ENCODE data around the gene SPECC1. TPM values are rescaled to one million over a fixed set of nuclear protein-coding genes. Genes with fewer than 3 reads are reported as not detected.
"Not testable (repeated sequence)": the region's sequence is repeated elsewhere in the genome, so short reads cannot be mapped to it uniquely, and the experiment has no call there.

Gene SPECC1
- total and polyA plus RNA-seq, 9 of the 15 experiments (the other 6 are each of a cell fraction or from before 2014, with no cell fraction given): 2.4 to 19.6 (median 14.7) TPM

DNA sequence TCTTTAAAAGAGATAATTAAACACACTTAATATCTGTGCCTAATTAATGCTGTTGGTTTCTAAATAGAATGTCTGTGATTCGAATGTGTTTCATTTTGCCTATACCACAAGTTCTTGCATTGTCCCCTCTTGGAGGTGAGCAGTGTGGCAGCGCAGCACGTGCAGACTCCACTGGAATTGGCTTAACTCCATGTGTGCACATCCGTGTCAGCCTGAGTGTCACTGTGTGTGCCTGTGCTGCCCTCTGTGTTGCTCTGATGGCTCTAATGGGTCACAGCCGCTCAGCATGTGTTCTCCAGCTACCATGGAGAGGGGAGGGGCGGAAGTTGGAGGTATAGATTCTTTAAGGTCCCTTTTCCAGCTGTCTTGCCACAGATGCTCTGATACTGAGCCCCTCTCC is 226.6 kb downstream of the SPECC1 start (continued):
- TF ChIP-seq, protein P1, sequence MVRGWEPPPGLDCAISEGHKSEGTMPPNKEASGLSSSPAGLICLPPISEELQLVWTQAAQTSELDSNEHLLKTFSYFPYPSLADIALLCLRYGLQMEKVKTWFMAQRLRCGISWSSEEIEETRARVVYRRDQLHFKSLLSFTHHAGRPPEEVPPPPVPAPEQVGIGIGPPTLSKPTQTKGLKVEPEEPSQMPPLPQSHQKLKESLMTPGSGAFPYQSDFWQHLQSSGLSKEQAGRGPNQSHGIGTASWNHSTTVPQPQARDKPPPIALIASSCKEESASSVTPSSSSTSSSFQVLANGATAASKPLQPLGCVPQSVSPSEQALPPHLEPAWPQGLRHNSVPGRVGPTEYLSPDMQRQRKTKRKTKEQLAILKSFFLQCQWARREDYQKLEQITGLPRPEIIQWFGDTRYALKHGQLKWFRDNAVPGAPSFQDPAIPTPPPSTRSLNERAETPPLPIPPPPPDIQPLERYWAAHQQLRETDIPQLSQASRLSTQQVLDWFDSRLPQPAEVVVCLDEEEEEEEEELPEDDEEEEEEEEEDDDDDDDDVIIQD (CRISPR knock-in tag; IDR thresholded peaks at IDR 0.05): no peak
- no peak for TF ChIP-seq ZNF23 (CRISPR knock-in tag; IDR thresholded peaks at IDR 0.05)
- no peak for TF ChIP-seq SMAD4 (CRISPR knock-in tag; conservative IDR thresholded peaks at IDR 0.05)
- TF ChIP-seq, protein P2, sequence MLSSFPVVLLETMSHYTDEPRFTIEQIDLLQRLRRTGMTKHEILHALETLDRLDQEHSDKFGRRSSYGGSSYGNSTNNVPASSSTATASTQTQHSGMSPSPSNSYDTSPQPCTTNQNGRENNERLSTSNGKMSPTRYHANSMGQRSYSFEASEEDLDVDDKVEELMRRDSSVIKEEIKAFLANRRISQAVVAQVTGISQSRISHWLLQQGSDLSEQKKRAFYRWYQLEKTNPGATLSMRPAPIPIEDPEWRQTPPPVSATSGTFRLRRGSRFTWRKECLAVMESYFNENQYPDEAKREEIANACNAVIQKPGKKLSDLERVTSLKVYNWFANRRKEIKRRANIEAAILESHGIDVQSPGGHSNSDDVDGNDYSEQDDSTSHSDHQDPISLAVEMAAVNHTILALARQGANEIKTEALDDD (IDR thresholded peaks at IDR 0.05): no peak
- no peak for TF ChIP-seq BCL6 (CRISPR knock-in tag; IDR thresholded peaks at IDR 0.05)
- no peak for TF ChIP-seq PHB2 (IDR thresholded peaks at IDR 0.05; ENCODE audit: low read depth)

DNA sequence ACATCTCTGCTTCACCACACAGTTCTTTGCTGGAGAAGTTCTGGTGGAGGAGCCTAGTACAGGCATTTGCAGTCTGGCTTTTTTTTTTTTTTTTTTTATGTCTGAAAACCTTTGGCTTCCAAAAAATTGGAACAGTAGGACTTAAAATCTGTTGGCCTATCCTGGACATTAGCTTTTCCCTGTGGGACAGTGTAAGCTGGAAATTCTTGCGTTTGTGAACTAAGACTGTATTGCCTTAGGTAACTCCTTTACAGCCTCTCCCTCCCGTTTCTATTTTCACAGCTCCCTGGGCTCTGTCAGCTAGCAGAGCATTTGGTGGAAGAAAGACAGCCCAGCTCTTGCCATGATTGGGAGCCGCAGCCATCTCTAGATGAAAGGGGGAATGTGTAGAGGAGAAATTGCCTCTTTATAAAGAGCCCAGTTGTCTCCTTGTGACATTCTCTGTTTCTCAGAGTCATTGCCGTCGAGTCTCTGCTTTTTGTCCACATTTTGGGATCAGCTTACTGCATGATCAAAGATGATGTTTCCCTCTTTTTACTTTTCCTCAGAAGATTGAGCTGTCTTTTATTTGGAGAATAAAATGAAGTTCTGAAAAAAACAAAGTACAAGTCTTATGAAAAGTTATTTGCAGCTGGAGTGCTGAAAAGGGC is 227.5 kb downstream of the SPECC1 start:
- H3K9me3 ChIP-seq (replicated peaks; ENCODE audit: control insufficient read depth, insufficient read depth, low read depth, low read length): no peaks in the 10 kb centered on the region
- no peaks in the 10 kb centered on the region for H3K79me2 ChIP-seq (ENCODE audit: control insufficient read depth, insufficient read depth, low read length)
- no TSS peak for BruUV-seq (replicated peaks)
- H2AFZ ChIP-seq (ENCODE audit: low read depth, low read length): no peak overlapping the region
- intact Hi-C loops (cut with micrococcal nuclease): no loop called here
- ATAC-seq (no peak), FAIRE-seq (no peak), DNase-seq (ENCODE audit: extremely low read depth in 1 of 4, low spot score in 3 of 4) (no peak)
- H3K27ac ChIP-seq (ENCODE audit: extremely low read depth, low read depth, low read length): no peak overlapping the region
- no peak overlapping the region for H3K9ac ChIP-seq (ENCODE audit: insufficient read depth in 1 of 2, low read depth in 2 of 2, low read length in 2 of 2)
- H3K4me3 ChIP-seq: no peak overlapping the region
- no peak overlapping the region for H3K4me2 ChIP-seq (ENCODE audit: insufficient read depth, low read length)
- ChIA-PET CTCF (ENCODE audit: low intra/inter-chr PET ratio) (no interaction called here), POLR2A (no interaction called here)
- no peaks in the 10 kb centered on the region for H3K9me1 ChIP-seq (ENCODE audit: control insufficient read depth, insufficient read depth, low read length)
- H4K20me1 ChIP-seq (replicated peaks; ENCODE audit: control insufficient read depth, insufficient read depth, low read length): no peaks in the 10 kb centered on the region
- 53% methylated on average over 3 of the region's 5 CpGs for WGBS (ENCODE audit: insufficient coverage, low coverage, missing lambda C conversion rate)
- H3K4me1 ChIP-seq (replicated peaks in 1 of 2; ENCODE audit: control insufficient read depth in 2 of 2, insufficient read depth in 2 of 2, low read length in 2 of 2): no peaks in the 10 kb centered on the region; a peak in 1 of 5 replicates
- TF ChIP-seq, protein P3, sequence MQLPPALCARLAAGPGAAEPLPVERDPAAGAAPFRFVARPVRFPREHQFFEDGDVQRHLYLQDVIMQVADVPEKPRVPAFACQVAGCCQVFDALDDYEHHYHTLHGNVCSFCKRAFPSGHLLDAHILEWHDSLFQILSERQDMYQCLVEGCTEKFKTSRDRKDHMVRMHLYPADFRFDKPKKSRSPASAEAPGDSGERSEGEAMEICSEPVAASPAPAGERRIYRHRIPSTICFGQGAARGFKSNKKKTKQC (CRISPR knock-in tag; IDR thresholded peaks at IDR 0.05): no peak
- no peak for TF ChIP-seq RFX7 (CRISPR knock-in tag; IDR thresholded peaks at IDR 0.05)
- no peaks in the 10 kb centered on the region for H3K27me3 ChIP-seq (ENCODE audit: control insufficient read depth in 2 of 2, insufficient read depth in 2 of 2, low read length in 2 of 2)
- peaks cover 11% of the 10 kb centered on the region; the same call in 1 of the 3 replicates for H3K36me3 ChIP-seq (ENCODE audit: control insufficient read depth, insufficient read depth, low read length)
- in situ Hi-C loops (cut with MboI): no loop called here

DNA sequence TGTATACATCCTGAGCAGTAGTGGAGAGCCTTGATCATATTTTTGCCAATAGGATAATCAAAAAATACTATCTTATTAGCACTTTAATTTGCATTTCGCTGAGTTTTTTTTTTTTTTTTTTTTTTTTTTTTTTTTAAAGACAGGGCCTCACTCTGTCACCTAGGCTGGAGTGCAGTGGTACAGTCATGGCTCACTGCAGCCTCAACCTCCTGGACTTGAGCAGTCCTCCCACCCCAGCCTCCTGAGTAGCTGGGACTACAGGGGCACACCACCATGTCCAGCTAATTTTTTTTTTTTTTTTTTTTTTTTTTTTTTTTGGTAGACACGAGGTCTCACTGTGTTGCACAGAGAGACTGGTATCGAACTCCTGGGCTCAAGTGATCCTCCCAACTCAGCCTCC is 230.6 kb downstream of the SPECC1 start:
- DNase-seq (ENCODE audit: extremely low read depth in 1 of 4, low spot score in 3 of 4); in situ Hi-C loops (cut with MboI); H3K27me3 ChIP-seq (ENCODE audit: control insufficient read depth in 2 of 2, insufficient read depth in 2 of 2, low read length in 2 of 2); H3K9ac ChIP-seq (ENCODE audit: insufficient read depth in 1 of 2, low read depth in 2 of 2, low read length in 2 of 2); H3K4me2 ChIP-seq (ENCODE audit: insufficient read depth, low read length); H4K20me1 ChIP-seq (replicated peaks; ENCODE audit: control insufficient read depth, insufficient read depth, low read length); FAIRE-seq; H3K36me3 ChIP-seq (ENCODE audit: control insufficient read depth, insufficient read depth, low read length); H3K79me2 ChIP-seq (ENCODE audit: control insufficient read depth, insufficient read depth, low read length); CTCF ChIA-PET (ENCODE audit: low intra/inter-chr PET ratio); H3K27ac ChIP-seq (ENCODE audit: extremely low read depth, low read depth, low read length); H2AFZ ChIP-seq (ENCODE audit: low read depth, low read length); ATAC-seq; H3K4me3 ChIP-seq; H3K9me3 ChIP-seq (replicated peaks; ENCODE audit: control insufficient read depth, insufficient read depth, low read depth, low read length); POLR2A ChIA-PET; BruUV-seq (replicated peaks); intact Hi-C loops (cut with micrococcal nuclease); H3K9me1 ChIP-seq (ENCODE audit: control insufficient read depth, insufficient read depth, low read length); H3K4me1 ChIP-seq (replicated peaks in 1 of 2; ENCODE audit: control insufficient read depth in 2 of 2, insufficient read depth in 2 of 2, low read length in 2 of 2): not testable (repeated sequence)
- WGBS (ENCODE audit: insufficient coverage, low coverage, missing lambda C conversion rate): 83% methylated on average over 1 of the region's 3 CpGs
